ENCODE measurements around the gene CCDC187.

DNA sequence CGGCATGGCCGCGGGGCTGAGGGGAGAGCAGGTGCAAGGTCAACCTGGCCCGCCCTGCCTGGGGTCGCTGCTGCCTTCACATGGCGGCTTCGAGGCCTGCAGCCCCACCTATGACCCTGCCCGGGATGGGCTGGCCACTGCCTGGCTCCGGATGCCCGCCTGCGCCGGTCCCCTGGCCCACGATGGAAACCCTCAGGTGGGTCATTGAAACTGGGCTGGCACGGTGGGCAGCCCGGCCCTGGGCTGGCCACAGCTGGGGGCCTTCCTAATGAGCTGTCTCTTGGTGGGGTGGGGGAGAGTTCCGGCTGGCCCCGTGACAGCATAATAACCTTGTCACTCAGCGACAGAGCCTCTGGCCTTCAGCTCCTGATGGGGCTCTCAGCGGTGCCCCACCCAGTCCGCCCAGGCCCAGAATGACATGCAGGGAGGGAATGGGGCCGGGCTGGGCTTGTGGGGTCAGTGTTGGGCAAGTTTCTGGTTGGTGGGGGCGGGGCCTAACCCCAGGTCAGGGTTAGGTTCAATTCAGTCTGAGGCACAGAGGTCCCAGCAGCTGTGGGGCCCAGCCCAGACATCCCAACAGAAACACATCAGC is at the start of gene CCDC187:
- TF ChIP-seq, protein P1, sequence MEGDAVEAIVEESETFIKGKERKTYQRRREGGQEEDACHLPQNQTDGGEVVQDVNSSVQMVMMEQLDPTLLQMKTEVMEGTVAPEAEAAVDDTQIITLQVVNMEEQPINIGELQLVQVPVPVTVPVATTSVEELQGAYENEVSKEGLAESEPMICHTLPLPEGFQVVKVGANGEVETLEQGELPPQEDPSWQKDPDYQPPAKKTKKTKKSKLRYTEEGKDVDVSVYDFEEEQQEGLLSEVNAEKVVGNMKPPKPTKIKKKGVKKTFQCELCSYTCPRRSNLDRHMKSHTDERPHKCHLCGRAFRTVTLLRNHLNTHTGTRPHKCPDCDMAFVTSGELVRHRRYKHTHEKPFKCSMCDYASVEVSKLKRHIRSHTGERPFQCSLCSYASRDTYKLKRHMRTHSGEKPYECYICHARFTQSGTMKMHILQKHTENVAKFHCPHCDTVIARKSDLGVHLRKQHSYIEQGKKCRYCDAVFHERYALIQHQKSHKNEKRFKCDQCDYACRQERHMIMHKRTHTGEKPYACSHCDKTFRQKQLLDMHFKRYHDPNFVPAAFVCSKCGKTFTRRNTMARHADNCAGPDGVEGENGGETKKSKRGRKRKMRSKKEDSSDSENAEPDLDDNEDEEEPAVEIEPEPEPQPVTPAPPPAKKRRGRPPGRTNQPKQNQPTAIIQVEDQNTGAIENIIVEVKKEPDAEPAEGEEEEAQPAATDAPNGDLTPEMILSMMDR (IDR thresholded peaks at IDR 0.05) = no peak
- TF ChIP-seq POLR2A (IDR thresholded peaks at IDR 0.05) (no peak), EP300 (IDR thresholded peaks at IDR 0.05) (no peak)
